Activated naive CD4-positive, alpha-beta T cell treated with anti-CD3 and anti-CD28 coated beads, Interleukin-2, amount 50 U/mL, for 72 hours (primary cell): ENCODE results near the gene TMCC2. TPM values are rescaled to one million over a fixed set of nuclear protein-coding genes. Genes with fewer than 3 reads are reported as not detected.
"Not testable (repeated sequence)": the region's sequence is repeated elsewhere in the genome, so short reads cannot be mapped to it uniquely, and the experiment has no call there.

Experiments
- ATAC-seq, 2 donors: fragments of 150-1000 bp; cut with Tn5 transposase; 2 replicates each; pipeline ENCODE4 v1.10.0; 2021; ENCODE audit warnings: mild to moderate bottlenecking in 2 of 2, moderate library complexity in 2 of 2
- DNase-seq, 2 donors: peaks; one replicate each; pipeline ENCODE4 v3.0.0; 2021 to 2022; ENCODE audit warnings: low spot score in 2 of 2
- H3K27ac Mint-ChIP-seq, 2 donors: one replicate each; pipeline ENCODE4 v1.8.0; 2022; ENCODE audit warnings: mild to moderate bottlenecking in 2 of 2, mixed read lengths in 2 of 2
- H3K36me3 Mint-ChIP-seq, 2 donors: one replicate each; pipeline ENCODE4 v1.8.0; 2022; ENCODE audit warnings: mixed read lengths in 2 of 2
- H3K9me3 Mint-ChIP-seq, 2 donors: one replicate each; pipeline ENCODE4 v1.8.0; 2022; ENCODE audit warnings: mixed read lengths in 2 of 2
- total RNA-seq, 2 donors: library from RNA; stranded (reverse); gene quantifications; one replicate each; pipeline ENCODE4 v1.2.3, GENCODE V29; 2022

TMCC2 gene
- total RNA-seq, 2 donors from 2014 or later: 11.1 to 17.2 TPM

DNA sequence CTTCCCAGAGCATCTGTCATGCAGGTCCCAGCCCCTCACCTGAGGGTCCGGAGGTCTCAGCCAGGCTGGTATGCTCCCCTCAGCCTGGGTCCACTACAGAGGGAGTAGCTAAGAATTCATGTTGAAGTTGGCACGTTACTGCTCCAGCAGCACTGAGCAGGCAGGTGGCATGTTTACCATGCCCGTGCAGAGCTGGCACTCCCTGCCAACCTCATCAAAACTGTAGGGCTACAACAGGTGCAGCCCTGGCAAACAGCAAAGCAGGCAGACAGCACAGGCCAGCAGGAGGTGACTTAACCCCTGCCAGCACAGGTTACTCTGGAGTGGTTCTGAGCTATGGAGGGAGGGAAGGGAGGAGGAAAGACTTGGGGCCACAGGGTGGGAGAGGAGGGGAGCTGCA lies 47.4 kb downstream of the TMCC2 start:
- H3K36me3 Mint-ChIP-seq: no peaks in the 10 kb centered on the region
- ATAC-seq (no peak), DNase-seq (no peak)
- no peak overlapping the region for H3K27ac Mint-ChIP-seq
- no peaks in the 10 kb centered on the region for H3K9me3 Mint-ChIP-seq

DNA sequence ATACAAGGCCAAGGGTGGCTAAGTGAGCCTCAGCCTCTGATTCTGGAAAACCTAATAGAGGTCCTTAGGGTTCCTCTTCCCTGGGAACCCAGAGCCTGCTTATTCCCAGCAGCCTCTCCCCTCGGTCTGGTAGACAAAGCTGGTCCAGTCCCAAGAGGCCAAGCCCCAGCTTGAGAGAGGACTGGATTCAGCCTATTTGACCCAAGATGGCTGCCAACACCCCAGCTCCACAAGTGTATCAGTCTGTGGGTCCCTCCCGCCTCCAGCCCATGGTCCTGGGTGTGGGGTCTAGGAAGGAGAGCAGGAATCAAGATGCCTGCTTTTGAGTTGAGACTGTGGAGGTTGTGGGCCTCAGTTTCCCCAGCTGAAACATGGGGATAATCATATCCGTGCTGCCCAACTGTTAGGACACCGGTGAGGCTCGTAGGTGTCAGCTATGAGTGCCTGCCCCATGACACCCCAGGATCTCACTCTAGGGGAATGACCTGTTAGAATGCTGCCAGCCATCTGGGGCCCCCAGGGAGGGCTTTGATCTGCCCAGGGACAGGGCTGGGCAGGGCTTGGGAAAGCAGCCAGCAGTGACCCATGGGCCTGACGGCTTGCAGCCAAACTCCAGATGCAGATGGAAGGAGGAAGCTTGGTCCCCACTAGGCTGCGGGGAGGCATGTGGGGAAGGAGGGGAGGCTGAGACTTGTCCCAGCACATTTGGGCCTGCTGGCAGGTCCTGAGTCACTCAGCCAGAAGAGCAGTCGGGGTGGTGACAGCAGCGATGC lies 48.4 kb downstream of the TMCC2 start:
- Mint-ChIP-seq H3K27ac (no peak overlapping the region), H3K9me3 (no peaks in the 10 kb centered on the region), H3K36me3 (no peaks in the 10 kb centered on the region)
- no peak for ATAC-seq
- DNase-seq: no peak

DNA sequence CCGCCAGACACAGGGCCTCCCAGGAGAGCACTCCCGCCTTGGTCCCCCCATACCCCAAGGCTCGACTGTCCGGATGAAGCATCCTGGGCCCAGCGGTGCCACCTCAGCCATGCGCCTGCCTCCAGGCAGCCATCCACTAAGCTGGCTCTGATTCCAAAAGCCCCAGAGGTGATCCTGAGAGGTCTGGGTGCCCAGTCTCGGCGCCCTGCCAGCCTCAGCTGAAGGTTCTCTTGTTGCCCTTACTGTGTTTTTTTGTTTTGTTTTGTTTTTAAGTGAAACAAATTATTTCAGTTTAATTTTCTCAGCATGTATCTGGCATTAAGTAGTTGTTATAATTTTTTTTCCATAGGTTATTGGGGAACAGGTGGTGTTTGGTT lies 48.9 kb downstream of the TMCC2 start:
- DNase-seq (no peak), ATAC-seq (no peak)
- Mint-ChIP-seq H3K27ac (no peak overlapping the region), H3K9me3 (no peaks in the 10 kb centered on the region), H3K36me3 (no peaks in the 10 kb centered on the region)

DNA sequence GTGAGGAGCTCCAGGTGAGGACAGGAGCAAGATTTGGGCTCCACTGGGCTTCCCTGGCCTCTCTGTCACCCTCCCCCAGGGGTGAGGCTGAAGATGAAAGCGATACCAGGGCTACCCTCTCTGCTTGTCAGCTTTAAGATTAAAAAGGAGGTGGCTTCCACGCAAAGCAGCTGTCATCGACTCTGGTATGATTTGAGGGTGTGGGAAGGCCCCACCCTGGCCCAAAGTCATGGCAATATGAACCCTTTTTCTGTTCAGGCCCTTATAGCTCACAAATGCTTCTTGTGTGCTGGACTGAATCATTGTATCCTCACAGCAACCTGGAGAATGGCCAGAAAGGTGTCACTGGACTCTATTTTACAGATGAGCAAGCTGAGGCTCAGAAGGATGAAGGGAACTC lies 52.2 kb downstream of the TMCC2 start:
- no peak for ATAC-seq
- Mint-ChIP-seq H3K36me3 (no peaks in the 10 kb centered on the region), H3K27ac (peak overlapping the region; percentile 75 to 87), H3K9me3 (no peaks in the 10 kb centered on the region)
- DNase-seq: no peak

DNA sequence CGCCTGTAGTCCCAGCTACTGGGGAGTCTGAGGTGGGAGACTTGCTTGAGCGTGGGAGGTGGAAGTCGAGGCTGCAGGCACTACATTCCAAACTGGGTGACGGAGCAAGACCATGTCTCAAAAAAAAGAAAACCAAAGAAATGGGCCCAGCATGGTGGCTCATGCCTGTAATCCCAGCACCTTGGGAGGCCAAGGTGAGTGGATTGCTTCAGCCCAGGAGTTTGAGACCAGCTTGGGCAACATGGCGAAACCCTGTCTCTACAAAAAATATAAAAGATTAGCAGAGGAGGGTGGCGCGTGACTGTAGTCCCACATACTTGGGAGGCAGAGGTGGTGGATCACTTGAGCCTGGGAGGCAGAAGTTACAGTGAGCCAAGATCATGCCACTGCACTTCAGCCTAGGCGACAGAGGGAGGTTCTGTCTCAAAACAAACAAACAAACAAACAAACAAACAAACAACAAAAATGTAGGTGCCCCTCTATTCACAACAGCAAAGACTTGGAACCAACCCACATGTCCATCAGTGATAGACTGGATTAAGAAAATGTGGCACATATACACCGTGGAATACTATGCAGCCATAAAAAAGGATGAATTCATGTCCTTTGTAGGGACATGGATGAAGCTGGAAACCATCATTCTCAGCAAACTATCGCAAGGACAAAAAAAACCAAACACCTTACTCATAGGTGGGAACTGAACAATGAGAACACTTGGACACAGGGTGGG lies 53.1 kb downstream of the TMCC2 start:
- not testable (repeated sequence) for ATAC-seq, DNase-seq, H3K9me3 Mint-ChIP-seq, H3K36me3 Mint-ChIP-seq
- peak overlapping the region in 1 of 2 donors; percentile 75 for H3K27ac Mint-ChIP-seq

DNA sequence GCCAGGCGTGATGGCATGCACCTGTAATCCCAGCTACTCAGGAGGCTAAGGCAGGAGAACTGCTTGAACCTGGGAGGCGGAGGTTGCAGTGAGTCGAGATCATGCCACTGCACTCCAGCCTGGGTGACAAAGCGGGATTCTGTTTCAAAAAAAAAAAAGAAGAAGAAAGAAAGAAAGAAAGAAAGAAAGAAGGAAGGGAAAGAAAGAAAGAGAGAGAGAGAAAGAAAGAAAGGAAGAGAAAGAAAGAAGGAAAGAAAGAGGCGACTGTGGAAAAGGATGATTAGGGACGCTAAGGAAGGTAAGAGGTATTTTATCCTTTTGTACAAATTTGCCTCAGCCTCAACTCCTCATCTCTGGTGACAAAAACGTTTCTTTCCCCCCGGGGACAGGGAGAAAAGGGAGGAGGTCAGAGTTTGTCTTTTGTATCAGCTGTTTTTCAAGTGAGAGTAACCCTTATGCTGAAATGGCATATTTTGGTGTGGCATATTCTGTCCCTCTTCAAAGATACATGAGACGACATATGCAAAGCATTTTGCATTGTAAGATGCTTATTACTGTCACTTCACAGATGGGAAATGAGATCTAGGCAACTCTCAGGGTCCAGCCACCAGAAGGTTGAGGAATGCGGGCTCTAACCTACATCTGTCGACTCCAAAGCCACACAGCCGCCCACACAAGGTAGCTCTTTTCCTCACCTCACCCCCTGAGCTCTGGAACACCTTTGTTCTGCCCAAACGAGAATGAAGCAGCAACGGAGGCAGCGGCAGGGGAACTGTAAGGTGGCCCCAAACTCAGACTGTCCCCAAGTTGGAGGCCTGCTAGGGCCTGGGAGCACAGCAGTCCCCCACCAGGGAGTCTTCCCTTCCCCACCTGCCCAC lies 55.8 kb downstream of the TMCC2 start:
- no peaks in the 10 kb centered on the region for H3K36me3 Mint-ChIP-seq
- no peaks in the 10 kb centered on the region for H3K9me3 Mint-ChIP-seq
- ATAC-seq: no peak
- H3K27ac Mint-ChIP-seq: peak overlapping the region in 1 of 2 donors; percentile 88
- no peak for DNase-seq

DNA sequence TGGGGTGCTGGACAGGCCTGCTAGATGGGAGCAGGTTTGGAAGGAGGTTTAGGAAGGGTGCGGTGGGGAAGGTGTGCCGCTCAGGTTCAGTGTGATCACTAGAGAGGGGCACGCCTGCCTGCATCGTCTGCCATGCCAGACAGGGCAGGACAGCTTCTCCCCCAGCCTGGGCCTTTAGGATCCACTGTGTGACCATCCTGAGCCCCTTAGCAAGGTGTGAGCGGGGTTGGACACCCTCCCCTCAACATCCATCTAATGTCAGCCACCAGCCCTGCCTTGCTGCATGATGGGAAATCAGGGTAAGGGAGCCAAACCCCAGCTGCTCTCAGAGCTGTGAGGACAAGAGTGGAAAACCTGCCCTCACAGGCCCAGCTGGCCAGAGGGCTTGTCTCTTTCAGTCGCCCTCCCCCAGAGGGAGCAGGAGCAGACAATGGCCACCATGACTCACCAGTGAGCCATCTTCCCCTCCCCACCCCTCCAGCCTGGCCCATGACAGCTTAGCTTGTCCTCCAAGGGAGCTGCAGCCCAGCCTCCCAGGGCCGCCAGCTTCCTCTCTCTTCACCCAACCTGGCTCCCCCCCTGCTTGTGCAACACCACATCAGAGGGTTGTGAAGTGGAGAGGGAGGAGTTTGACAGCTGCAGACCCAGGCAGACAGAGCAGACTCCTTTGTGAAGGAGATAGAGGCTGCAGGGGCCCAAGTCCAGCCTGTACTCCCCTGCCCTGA lies 56.8 kb downstream of the TMCC2 start:
- ATAC-seq (peak; percentile 74 to 78), DNase-seq (peak; percentile 80 to 90)
- Mint-ChIP-seq H3K9me3 (no peaks in the 10 kb centered on the region), H3K27ac (peak overlapping the region in 1 of 2 donors; percentile 88), H3K36me3 (no peaks in the 10 kb centered on the region)

DNA sequence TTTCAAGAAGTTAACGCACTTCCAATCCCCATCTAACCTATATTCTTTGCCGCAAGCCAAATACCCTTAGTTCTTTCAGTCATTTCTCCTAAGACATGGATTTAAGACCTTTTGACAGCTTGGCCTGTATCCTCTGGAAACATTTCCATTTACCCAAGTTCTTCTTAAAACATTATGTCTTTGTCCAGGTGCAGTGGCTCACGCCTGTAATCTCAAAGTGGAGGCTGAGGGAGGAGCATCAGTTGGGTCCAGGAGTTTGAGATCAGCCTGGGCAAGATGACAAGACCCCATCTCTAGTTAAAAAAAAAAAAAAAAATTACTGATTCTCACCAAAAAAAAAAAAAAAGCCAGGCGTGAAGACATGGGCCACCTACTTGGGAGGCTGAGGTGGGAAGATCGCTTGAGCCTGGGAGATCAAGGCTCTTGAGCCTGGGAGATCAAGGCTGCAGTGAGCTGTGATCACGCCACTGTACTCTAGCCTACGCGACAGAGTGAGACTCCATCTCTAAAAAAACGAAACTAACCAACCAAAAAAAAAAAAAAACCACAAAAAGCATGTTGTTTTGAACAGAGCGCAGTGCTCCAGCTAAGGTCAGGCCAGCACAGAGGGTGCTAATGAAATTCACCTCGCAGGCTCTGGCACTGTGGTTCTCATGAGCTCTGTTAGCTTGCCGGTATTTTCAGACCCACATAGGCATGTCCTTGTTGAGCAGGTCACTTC lies 57.8 kb downstream of the TMCC2 start:
- Mint-ChIP-seq H3K27ac (peak overlapping the region; percentile 85 to 88), H3K36me3 (no peaks in the 10 kb centered on the region), H3K9me3 (no peaks in the 10 kb centered on the region)
- DNase-seq (peak in 1 of 2 donors; percentile 42), ATAC-seq (peak; percentile 42 to 52)

DNA sequence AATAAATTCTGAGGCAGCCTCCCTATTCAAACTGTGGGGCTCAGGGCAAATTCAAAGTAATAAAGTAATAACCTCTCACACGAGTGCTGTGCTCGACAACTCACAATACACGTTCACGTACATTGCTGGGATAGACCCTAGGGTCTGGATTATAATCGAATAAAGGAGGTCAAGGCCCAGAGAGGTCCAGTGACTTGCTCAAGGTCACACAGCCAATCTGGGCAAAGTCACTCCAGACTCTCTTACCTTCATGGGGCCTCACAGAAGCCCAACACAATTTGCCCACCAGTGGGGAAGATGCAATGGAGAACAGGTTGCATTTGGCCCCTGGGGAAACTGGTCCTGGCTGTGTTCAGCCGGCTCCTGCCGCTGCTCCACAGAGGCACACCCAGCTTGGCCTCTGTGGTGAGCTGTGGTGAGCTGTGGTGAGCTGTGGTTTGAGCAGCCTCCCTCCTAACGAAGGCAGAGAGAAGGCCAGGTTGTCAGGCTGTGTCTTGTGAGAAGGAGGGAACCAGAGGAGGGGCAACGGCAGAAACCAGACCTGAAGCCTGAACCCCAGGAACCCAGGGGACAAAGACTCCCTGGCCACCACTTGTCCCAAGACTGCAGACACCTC lies 58.7 kb downstream of the TMCC2 start:
- H3K9me3 Mint-ChIP-seq: no peaks in the 10 kb centered on the region
- no peaks in the 10 kb centered on the region for H3K36me3 Mint-ChIP-seq
- peak; percentile 12 to 15 for ATAC-seq
- DNase-seq: peak; percentile 73 to 85
- peak overlapping the region; percentile 57 to 88 for H3K27ac Mint-ChIP-seq

DNA sequence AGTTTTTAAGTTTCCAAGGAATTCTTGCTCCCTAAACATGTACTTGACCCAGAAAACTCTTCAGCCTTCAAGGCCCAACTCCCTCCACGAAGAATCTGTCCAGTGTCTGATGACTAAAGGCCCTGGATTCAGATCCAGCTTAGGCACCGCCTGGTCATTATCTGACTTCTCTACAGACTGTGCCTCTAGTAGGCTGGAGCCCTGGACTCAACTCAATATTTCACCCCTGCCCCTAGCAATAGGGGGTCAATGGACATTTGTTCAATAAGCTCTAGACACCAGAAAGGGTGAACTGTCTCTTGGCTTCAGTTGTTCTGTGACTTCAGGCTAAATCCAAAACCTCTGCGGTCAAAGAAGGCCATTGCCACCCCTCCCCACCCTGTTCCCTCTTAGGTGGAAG lies 59.3 kb downstream of the TMCC2 start:
- DNase-seq (no peak), ATAC-seq (no peak)
- Mint-ChIP-seq H3K36me3 (no peaks in the 10 kb centered on the region), H3K27ac (peak overlapping the region in 1 of 2 donors; percentile 88), H3K9me3 (no peaks in the 10 kb centered on the region)

DNA sequence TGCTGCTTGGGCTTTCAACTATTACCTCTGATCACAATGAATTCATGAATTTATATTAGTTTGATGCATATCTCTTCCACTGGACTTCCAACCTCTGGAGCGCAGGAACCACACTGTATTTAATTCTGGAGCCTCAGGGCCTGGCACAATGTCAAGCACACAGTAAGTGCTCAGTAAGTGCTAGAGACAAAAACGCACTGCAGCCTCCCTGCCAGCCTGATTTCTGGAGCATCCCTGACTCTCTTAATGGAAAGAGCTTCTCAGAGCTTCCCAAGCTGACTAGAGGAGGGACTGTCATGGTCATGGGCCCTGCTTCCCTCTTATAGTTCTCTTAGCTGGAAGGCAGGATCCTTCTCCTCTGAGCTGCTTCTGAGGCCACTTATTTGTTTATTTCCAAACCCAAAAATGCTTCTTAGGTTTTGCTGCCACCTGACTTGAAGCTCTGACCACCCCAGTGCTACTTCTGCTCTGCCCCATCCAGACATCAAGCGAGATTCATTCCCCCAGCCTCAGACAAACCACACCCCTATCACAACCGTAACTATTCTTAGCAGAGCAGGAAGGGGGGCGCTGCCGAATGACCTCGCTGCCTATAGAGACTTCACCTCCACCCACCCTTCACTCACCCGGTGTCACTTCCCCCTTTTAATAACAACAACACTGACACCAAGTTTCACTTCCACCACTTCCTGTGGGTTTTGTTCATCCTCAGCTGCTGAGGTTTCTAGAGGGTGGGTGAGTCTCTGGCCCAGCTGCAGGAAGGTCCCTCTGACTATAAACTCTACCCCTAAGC lies 60.2 kb downstream of the TMCC2 start:
- Mint-ChIP-seq H3K9me3 (no peaks in the 10 kb centered on the region), H3K27ac (peak overlapping the region; percentile 22 to 88), H3K36me3 (no peaks in the 10 kb centered on the region)
- DNase-seq: peak; percentile 70 to 85
- ATAC-seq: peak; percentile 72 to 74

DNA sequence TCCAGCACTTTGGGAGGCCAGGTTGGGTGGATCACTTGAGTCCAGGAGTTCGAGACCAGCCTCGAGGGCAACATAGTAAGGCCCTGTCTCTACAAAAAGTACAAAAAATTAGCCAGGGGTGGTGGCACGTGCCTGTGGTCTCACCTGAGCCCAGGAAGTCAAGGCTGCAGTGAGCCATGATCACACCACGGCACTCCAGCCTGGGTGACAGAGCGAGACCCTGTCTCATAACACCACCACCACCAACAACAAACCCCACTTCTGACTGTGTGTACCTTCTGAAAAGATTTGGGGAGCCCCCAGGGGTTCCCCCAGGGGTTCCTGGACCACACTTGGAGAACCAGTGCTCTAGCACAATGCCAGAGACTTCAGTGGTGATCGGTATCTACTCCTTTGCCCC lies 63.9 kb downstream of the TMCC2 start:
- no peak for DNase-seq
- no peaks in the 10 kb centered on the region for H3K36me3 Mint-ChIP-seq

DNA sequence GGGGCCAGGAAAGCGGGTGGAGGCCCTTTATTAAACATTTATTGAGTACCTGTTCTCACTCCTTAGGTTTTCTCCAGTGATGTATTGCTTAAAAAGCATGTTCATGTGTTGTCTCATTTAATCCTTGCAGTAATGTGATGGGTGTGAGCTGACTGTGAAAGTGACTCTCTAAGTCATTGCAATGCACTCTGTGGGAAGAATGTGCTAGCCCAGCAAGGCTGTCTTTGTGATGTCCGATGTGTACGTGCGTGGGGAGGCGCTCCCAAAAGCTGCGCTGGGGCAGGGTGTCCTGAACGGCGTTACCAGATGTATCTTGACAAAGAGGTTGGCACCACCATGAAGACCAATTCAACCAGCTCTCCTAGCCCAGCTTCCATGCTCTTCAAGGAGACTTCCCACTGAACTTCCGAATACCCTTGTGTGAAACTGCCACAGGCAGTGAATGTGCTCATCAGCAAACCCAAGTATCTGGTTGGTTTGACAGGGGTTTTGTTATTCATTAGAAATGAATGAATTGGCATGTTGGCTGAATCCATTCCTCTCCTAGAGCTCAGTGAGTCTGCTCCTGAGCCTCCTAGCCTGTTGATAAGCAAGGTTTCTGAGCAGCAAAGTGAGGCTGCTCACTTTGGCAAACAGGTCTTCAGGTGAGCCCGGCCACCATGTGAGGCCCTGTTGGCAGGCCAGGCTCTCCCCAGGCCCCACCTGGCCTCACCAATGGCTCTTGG lies 65.8 kb downstream of the TMCC2 start:
- ATAC-seq: no peak
- no peak for DNase-seq
- peak overlapping the region in 1 of 2 donors; percentile 31 for H3K27ac Mint-ChIP-seq
- H3K9me3 Mint-ChIP-seq: no peaks in the 10 kb centered on the region
- H3K36me3 Mint-ChIP-seq: no peaks in the 10 kb centered on the region

More for the DNA sequence above, 63.9 kb downstream of the TMCC2 start:
- no peak for ATAC-seq
- no peaks in the 10 kb centered on the region for H3K9me3 Mint-ChIP-seq
- no peak overlapping the region for H3K27ac Mint-ChIP-seq

DNA sequence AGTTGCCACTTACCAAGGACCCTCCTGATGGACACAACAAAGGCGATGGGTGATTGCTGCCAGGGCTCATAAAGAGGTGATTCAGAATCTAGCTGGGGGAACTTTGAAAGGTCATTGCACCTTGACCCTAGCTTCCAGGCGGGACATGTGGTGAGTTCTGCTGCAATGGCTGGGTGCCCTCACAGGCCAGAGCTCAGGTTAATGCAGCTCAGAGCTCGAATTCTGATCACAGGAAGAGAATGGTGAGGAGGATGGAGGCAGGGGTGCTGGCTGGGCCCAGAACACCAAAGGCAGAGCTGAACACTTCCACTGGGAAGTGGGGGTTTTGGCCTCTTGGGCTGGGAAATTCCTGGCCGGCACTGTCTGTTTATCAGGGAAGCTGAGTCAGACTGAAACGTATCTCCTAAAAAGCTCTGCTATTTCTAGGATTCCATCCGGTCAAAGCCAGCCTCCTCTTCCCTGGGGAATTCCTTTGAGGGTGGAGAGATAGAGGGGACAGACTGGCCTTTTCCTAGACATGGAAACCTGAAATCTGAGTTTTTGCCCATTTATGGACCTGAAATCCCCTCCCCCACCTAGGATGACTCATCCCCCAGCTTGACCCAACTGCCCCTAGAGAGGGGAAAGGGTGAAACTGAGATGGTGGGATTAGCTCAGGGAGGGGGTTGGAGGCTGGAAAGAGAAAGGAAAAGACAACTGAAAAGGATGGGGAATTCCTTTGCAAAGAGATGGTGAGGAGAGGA lies 66.6 kb downstream of the TMCC2 start:
- DNase-seq (no peak), ATAC-seq (peak in 1 of 2 donors; percentile 21)
- Mint-ChIP-seq H3K9me3 (no peaks in the 10 kb centered on the region), H3K36me3 (no peaks in the 10 kb centered on the region), H3K27ac (peak overlapping the region; percentile 2 to 31)
